Measurements from ENCODE around the gene CDH13. TPM values are rescaled to one million over a fixed set of nuclear protein-coding genes. Genes with fewer than 3 reads are reported as not detected.

CDH13 gene
- total RNA-seq, 1 experiment from 2014 or later = 49.3 TPM

DNA sequence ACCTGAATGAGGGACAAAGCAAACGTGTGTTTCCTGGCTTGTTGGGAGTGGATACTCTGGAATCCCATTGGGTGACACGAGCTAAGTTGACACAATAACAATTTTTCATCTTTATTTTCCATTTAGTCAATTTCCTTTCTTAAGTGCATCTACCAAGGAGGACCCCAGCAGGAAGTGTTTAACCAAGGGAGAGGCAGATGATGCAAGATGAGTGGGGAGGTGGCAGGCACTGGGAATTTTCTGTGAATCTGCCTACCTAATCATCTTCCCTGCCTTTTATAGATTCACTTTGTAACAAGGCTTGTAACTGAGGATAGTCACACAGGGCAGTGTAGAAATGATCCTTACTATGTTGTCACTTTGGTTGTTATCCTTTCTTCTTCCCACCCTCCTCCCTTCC is 863.3 kb downstream of the CDH13 start:
- no peak overlapping the region for H3K4me3 Mint-ChIP-seq (ENCODE audit: unreplicated experiment)
- ChIA-PET CTCF (interaction anchor here (0.8 kb wide), 1 partner anchor 1378 kb away, joined by 3 read pairs; no protein-coding TSS in a partner anchor), POLR2A (no interaction called here)
- no peak for DNase-seq (ENCODE audit: unreplicated experiment)
- intact Hi-C loops (cut with micrococcal nuclease) = no loop called here
- H3K27ac Mint-ChIP-seq (ENCODE audit: low read depth, unreplicated experiment) = no peak overlapping the region
- no peaks in the 10 kb centered on the region for H3K36me3 Mint-ChIP-seq (ENCODE audit: insufficient read depth, unreplicated experiment)
- H3K9me3 Mint-ChIP-seq (ENCODE audit: unreplicated experiment) = no peaks in the 10 kb centered on the region
- no peaks in the 10 kb centered on the region for H3K4me1 Mint-ChIP-seq (ENCODE audit: insufficient read depth, unreplicated experiment)
- H3K27me3 Mint-ChIP-seq (ENCODE audit: insufficient read depth, unreplicated experiment) = no peaks in the 10 kb centered on the region
- no TSS peak for BruUV-seq (replicated peaks)
- TF ChIP-seq, protein P1, sequence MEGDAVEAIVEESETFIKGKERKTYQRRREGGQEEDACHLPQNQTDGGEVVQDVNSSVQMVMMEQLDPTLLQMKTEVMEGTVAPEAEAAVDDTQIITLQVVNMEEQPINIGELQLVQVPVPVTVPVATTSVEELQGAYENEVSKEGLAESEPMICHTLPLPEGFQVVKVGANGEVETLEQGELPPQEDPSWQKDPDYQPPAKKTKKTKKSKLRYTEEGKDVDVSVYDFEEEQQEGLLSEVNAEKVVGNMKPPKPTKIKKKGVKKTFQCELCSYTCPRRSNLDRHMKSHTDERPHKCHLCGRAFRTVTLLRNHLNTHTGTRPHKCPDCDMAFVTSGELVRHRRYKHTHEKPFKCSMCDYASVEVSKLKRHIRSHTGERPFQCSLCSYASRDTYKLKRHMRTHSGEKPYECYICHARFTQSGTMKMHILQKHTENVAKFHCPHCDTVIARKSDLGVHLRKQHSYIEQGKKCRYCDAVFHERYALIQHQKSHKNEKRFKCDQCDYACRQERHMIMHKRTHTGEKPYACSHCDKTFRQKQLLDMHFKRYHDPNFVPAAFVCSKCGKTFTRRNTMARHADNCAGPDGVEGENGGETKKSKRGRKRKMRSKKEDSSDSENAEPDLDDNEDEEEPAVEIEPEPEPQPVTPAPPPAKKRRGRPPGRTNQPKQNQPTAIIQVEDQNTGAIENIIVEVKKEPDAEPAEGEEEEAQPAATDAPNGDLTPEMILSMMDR (IDR thresholded peaks at IDR 0.05; ENCODE audit: unreplicated experiment) = no peak

DNA sequence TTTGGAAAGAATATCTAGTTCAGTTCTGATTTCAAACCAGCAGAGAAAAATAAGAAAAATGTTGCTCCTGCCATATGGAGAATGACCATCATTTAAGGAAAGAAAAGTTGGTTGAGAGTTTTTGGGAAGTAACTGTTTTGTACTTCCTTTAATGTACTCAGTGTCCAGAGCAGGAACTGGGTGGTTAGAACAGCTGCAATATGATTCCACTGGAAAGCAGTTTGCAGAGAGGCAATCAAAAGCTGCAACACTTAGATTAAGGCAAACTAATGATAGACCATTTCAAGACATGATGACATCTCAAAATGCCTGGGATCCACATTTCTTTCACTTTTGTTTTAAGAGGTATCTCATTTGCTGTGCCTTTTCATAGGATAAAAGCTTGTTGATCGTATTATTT is 867.7 kb downstream of the CDH13 start:
- Mint-ChIP-seq H3K36me3 (ENCODE audit: insufficient read depth, unreplicated experiment) (no peaks in the 10 kb centered on the region), H3K9me3 (ENCODE audit: unreplicated experiment) (no peaks in the 10 kb centered on the region), H3K27me3 (ENCODE audit: insufficient read depth, unreplicated experiment) (no peaks in the 10 kb centered on the region), H3K4me1 (ENCODE audit: insufficient read depth, unreplicated experiment) (no peaks in the 10 kb centered on the region), H3K4me3 (ENCODE audit: unreplicated experiment) (no peak overlapping the region), H3K27ac (ENCODE audit: low read depth, unreplicated experiment) (no peak overlapping the region)
- ChIA-PET CTCF (no interaction called here), POLR2A (interaction anchor here (0.7 kb wide), 1 partner anchor 436 kb away, joined by 3 read pairs; no protein-coding TSS in a partner anchor)
- intact Hi-C loops (cut with micrococcal nuclease) = no loop called here
- no TSS peak for BruUV-seq (replicated peaks)
- TF ChIP-seq, protein P1 (IDR thresholded peaks at IDR 0.05; ENCODE audit: unreplicated experiment) = no peak
- no peak for DNase-seq (ENCODE audit: unreplicated experiment)

DNA sequence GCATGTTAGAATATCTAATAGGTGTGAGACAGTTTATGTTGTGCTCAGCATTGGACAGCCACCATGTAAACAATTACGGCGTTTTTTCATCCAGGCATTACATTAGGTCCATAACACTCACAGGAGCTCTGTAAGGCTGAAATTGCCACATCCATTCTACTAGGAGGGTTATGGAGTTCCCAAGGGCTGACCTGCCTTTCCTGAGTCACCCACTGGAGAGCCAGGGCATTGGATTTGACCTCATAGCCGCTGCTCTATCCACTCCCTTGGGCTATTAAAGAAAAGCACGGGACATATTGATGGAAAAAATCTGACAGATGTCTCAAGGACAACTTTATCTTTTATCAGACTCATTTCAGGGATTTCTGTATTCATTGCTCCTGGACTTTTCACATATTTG is 874.7 kb downstream of the CDH13 start:
- TF ChIP-seq, protein P1 (IDR thresholded peaks at IDR 0.05; ENCODE audit: unreplicated experiment) = no peak
- BruUV-seq (replicated peaks) = no TSS peak
- H3K4me1 Mint-ChIP-seq (ENCODE audit: insufficient read depth, unreplicated experiment) = no peaks in the 10 kb centered on the region
- no peaks in the 10 kb centered on the region for H3K9me3 Mint-ChIP-seq (ENCODE audit: unreplicated experiment)
- intact Hi-C loops (cut with micrococcal nuclease) = no loop called here
- no peak overlapping the region for H3K4me3 Mint-ChIP-seq (ENCODE audit: unreplicated experiment)
- ChIA-PET CTCF (interaction anchor here (1.0 kb wide), 1 partner anchor 54 kb away, joined by 4 read pairs; no protein-coding TSS in a partner anchor), POLR2A (interaction anchor here (0.7 kb wide), 1 partner anchor 1196 kb away, joined by 3 read pairs; no protein-coding TSS in a partner anchor)
- H3K27me3 Mint-ChIP-seq (ENCODE audit: insufficient read depth, unreplicated experiment) = no peaks in the 10 kb centered on the region
- peak; percentile 3 for DNase-seq (ENCODE audit: unreplicated experiment)
- peaks cover 6% of the 10 kb centered on the region for H3K36me3 Mint-ChIP-seq (ENCODE audit: insufficient read depth, unreplicated experiment)
- H3K27ac Mint-ChIP-seq (ENCODE audit: low read depth, unreplicated experiment) = no peak overlapping the region

DNA sequence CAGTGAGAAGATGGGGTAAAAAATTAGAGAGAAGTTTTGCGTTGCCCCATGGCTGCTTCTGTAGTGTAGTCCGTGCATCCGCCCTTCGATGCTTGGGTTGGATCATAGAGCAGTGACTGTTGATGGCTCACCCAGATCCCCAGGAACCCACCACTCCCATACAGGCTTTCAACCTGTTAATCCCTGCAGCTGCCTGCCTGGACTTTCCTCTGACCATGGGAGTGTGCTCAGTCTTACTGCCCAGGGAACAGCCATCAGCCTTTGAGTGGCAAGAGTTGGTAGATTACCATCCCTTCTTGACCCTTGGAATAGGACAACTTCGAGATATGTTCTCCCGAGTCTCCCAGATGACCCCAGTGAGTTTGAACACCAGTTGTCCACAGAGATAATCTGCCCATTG is 881.5 kb downstream of the CDH13 start:
- intact Hi-C loops (cut with micrococcal nuclease) = no loop called here
- Mint-ChIP-seq H3K27me3 (ENCODE audit: insufficient read depth, unreplicated experiment) (no peaks in the 10 kb centered on the region), H3K4me1 (ENCODE audit: insufficient read depth, unreplicated experiment) (peaks cover 4% of the 10 kb centered on the region)

More for the DNA sequence above, 881.5 kb downstream of the CDH13 start:
- H3K9me3 Mint-ChIP-seq (ENCODE audit: unreplicated experiment) = no peaks in the 10 kb centered on the region
- no TSS peak for BruUV-seq (replicated peaks)
- DNase-seq (ENCODE audit: unreplicated experiment) = no peak
- POLR2A ChIA-PET = no interaction called here
- H3K4me3 Mint-ChIP-seq (ENCODE audit: unreplicated experiment) = no peak overlapping the region
- CTCF ChIA-PET = no interaction called here
- H3K27ac Mint-ChIP-seq (ENCODE audit: low read depth, unreplicated experiment) = no peak overlapping the region
- H3K36me3 Mint-ChIP-seq (ENCODE audit: insufficient read depth, unreplicated experiment) = no peaks in the 10 kb centered on the region
- TF ChIP-seq, protein P1 (IDR thresholded peaks at IDR 0.05; ENCODE audit: unreplicated experiment) = no peak

All from MCF 10A (cell line).